HG03135 (cell line): Measurements from ENCODE around the gene CADM2.
"Not testable (repeated sequence)": the region's sequence is repeated elsewhere in the genome, so short reads cannot be mapped to it uniquely, and the experiment has no call there.

Source experiments
- ATAC-seq: cut with Tn5 transposase; IDR thresholded peaks from one replicate; pipeline ENCODE4 v1.9.1; 2021; ENCODE audit warnings: mild to moderate bottlenecking, moderate library complexity; ENCODE audit not compliant: unreplicated experiment

The CADM2 gene

GRCh38 chr3:85433319-85433718 lies 474.5 kb downstream of the CADM2 start:
- ATAC-seq = no peak

GRCh38 chr3:85455561-85456200 lies 496.9 kb downstream of the CADM2 start:
- ATAC-seq = no peak

GRCh38 chr3:85474241-85474640 lies 515.5 kb downstream of the CADM2 start:
- ATAC-seq = no peak

GRCh38 chr3:85475346-85475745 lies 516.6 kb downstream of the CADM2 start:
- ATAC-seq = no peak

GRCh38 chr3:85476891-85477495 lies 518.2 kb downstream of the CADM2 start:
- no peak for ATAC-seq

GRCh38 chr3:85481411-85482212 lies 522.8 kb downstream of the CADM2 start:
- ATAC-seq = no peak

- ATAC-seq = no peak
These were observed 523.4 kb downstream of the CADM2 start for GRCh38 chr3:85482213-85482490.

- ATAC-seq = no peak
These were observed 525.2 kb downstream of the CADM2 start for GRCh38 chr3:85483986-85484385.

- ATAC-seq = no peak
These were observed 528.6 kb downstream of the CADM2 start for GRCh38 chr3:85487375-85487774.

GRCh38 chr3:85495602-85496001 lies 536.8 kb downstream of the CADM2 start:
- no peak for ATAC-seq

GRCh38 chr3:85498177-85498576 lies 539.4 kb downstream of the CADM2 start:
- ATAC-seq = no peak

- ATAC-seq = no peak
These were observed 543.5 kb downstream of the CADM2 start for GRCh38 chr3:85502148-85502875.

GRCh38 chr3:85504129-85504784 lies 545.5 kb downstream of the CADM2 start:
- ATAC-seq = not testable (repeated sequence)

- not testable (repeated sequence) for ATAC-seq
These were observed 546.2 kb downstream of the CADM2 start for GRCh38 chr3:85504785-85505511.

- ATAC-seq = not testable (repeated sequence)
These were observed 548.3 kb downstream of the CADM2 start for GRCh38 chr3:85507052-85507451.

GRCh38 chr3:85508659-85509058 lies 549.9 kb downstream of the CADM2 start:
- no peak for ATAC-seq

- no peak for ATAC-seq
These were observed 557.4 kb downstream of the CADM2 start for GRCh38 chr3:85516146-85516545.

GRCh38 chr3:85524104-85524503 lies 565.3 kb downstream of the CADM2 start:
- ATAC-seq = no peak

GRCh38 chr3:85525264-85525663 lies 566.5 kb downstream of the CADM2 start:
- no peak for ATAC-seq

GRCh38 chr3:85533586-85533985 lies 574.8 kb downstream of the CADM2 start:
- no peak for ATAC-seq
